Loucy (cell line): ENCODE measurements around the gene CFAP65.

Experiments used
- H2AFZ ChIP-seq: fragments of 200-600 bp; sonication (generic); 2 replicates; pipeline ENCODE4 v1.6.0; 2016; ENCODE audit warnings: antibody characterized with exemption, mild to moderate bottlenecking, low read length, moderate library complexity
- H3F3A ChIP-seq: fragments of 200-600 bp; 2 replicates; pipeline ENCODE4 v1.6.0; 2016; ENCODE audit warnings: antibody characterized with exemption, low read depth, mild to moderate bottlenecking
- H3K27me3 ChIP-seq: fragments of 200-600 bp; sonication (generic); 2 replicates; pipeline ENCODE4 v1.6.1; 2014; ENCODE audit warnings: low read length, mild to moderate bottlenecking; ENCODE audit not compliant: insufficient read depth, poor library complexity, severe bottlenecking
- H3K36me3 ChIP-seq: fragments of 200-600 bp; sonication (generic); 2 replicates; pipeline ENCODE4 v1.6.1; 2016; ENCODE audit warnings: low read length; ENCODE audit not compliant: insufficient read depth
- H3K4me1 ChIP-seq: fragments of 200-600 bp; sonication (generic); 2 replicates; pipeline ENCODE4 v1.5.1; 2014; ENCODE audit warnings: low read length, mild to moderate bottlenecking; ENCODE audit not compliant: insufficient read depth, poor library complexity, severe bottlenecking
- H3K4me2 ChIP-seq: fragments of 200-600 bp; sonication (generic); 2 replicates; pipeline ENCODE4 v1.6.0; 2014; ENCODE audit warnings: antibody characterized with exemption, low read length, low read depth, mild to moderate bottlenecking; ENCODE audit not compliant: poor library complexity, severe bottlenecking
- H3K4me3 ChIP-seq: fragments of 200-600 bp; sonication (generic); 2 replicates; pipeline ENCODE4 v1.5.1; 2014; ENCODE audit warnings: low read length, mild to moderate bottlenecking, mixed read lengths; ENCODE audit not compliant: poor library complexity, severe bottlenecking
- H3K79me2 ChIP-seq: fragments of 200-600 bp; sonication (generic); 2 replicates; pipeline ENCODE4 v1.6.1; 2014; ENCODE audit warnings: low read length; ENCODE audit not compliant: insufficient read depth
- H3K9ac ChIP-seq: fragments of 200-600 bp; sonication (generic); 2 replicates; pipeline ENCODE4 v1.6.0; 2014; ENCODE audit warnings: mild to moderate bottlenecking, low read depth, low read length, moderate library complexity; ENCODE audit not compliant: poor library complexity, severe bottlenecking
- H3K9me2 ChIP-seq: fragments of 200-600 bp; sonication (generic); replicated peaks from 2 replicates; pipeline ENCODE4 v1.6.1; 2016; ENCODE audit warnings: low read depth, low read length, mixed read lengths
- H3K9me3 ChIP-seq: fragments of 200-600 bp; sonication (generic); 2 replicates; pipeline ENCODE4 v1.6.1; 2014; ENCODE audit warnings: mild to moderate bottlenecking, antibody characterized with exemption, low read length, low read depth; ENCODE audit not compliant: insufficient read depth
- H4K20me1 ChIP-seq: fragments of 200-600 bp; sonication (generic); 2 replicates; pipeline ENCODE4 v1.6.0; 2014; ENCODE audit warnings: antibody characterized with exemption, low read length, mild to moderate bottlenecking; ENCODE audit not compliant: insufficient read depth, poor library complexity, severe bottlenecking
- EZH2phosphoT487 ChIP-seq: fragments of 200-600 bp; IDR thresholded peaks from 2 replicates; pipeline ENCODE4 v1.6.1; 2018; ENCODE audit warnings: antibody characterized with exemption, mild to moderate bottlenecking, moderate library complexity, borderline replicate concordance
- TF ChIP-seq, protein P1 (sequence below): fragments of 200-600 bp; sonication (generic); conservative IDR thresholded peaks from 2 replicates; pipeline ENCODE4 v1.5.1; 2014; ENCODE audit warnings: mild to moderate bottlenecking, antibody characterized with exemption, low read length

The CFAP65 gene

DNA sequence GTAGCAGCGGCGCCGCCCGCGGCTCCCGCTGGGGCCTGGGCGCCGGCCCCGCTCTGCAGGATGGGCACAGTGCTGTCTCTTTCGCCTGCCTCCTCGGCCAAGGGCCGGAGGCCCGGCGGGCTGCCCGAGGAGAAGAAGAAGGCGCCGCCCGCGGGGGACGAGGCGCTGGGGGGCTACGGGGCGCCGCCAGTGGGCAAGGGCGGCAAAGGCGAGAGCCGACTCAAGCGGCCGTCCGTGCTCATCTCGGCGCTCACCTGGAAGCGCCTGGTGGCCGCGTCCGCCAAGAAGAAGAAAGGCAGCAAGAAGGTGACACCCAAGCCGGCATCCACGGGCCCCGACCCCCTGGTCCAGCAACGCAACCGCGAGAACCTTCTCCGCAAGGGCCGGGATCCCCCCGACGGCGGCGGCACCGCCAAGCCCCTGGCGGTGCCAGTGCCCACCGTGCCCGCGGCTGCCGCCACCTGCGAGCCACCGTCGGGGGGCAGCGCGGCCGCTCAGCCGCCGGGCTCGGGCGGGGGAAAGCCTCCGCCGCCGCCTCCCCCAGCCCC lies 81.5 kb downstream of the CFAP65 start:
- H3K9me3 ChIP-seq: no peaks in the 10 kb centered on the region
- peaks cover 4% of the 10 kb centered on the region for H4K20me1 ChIP-seq
- no peak overlapping the region for H3K9ac ChIP-seq
- H3K4me3 ChIP-seq: peak overlapping the region; percentile 81
- peak overlapping the region; percentile 76; the same call in 1 of the 2 replicates for H2AFZ ChIP-seq
- no peaks in the 10 kb centered on the region for H3K27me3 ChIP-seq
- TF ChIP-seq, protein P1, sequence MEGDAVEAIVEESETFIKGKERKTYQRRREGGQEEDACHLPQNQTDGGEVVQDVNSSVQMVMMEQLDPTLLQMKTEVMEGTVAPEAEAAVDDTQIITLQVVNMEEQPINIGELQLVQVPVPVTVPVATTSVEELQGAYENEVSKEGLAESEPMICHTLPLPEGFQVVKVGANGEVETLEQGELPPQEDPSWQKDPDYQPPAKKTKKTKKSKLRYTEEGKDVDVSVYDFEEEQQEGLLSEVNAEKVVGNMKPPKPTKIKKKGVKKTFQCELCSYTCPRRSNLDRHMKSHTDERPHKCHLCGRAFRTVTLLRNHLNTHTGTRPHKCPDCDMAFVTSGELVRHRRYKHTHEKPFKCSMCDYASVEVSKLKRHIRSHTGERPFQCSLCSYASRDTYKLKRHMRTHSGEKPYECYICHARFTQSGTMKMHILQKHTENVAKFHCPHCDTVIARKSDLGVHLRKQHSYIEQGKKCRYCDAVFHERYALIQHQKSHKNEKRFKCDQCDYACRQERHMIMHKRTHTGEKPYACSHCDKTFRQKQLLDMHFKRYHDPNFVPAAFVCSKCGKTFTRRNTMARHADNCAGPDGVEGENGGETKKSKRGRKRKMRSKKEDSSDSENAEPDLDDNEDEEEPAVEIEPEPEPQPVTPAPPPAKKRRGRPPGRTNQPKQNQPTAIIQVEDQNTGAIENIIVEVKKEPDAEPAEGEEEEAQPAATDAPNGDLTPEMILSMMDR: no peak
- TF ChIP-seq EZH2phosphoT487: no peak
- no peaks in the 10 kb centered on the region for H3F3A ChIP-seq
- H3K36me3 ChIP-seq: no peaks in the 10 kb centered on the region
- peak overlapping the region; percentile 87 for H3K4me2 ChIP-seq
- no peaks in the 10 kb centered on the region for H3K9me2 ChIP-seq
- H3K4me1 ChIP-seq: peaks cover 22% of the 10 kb centered on the region
- H3K79me2 ChIP-seq: peaks cover 5% of the 10 kb centered on the region; the same call in 1 of the 2 replicates

DNA sequence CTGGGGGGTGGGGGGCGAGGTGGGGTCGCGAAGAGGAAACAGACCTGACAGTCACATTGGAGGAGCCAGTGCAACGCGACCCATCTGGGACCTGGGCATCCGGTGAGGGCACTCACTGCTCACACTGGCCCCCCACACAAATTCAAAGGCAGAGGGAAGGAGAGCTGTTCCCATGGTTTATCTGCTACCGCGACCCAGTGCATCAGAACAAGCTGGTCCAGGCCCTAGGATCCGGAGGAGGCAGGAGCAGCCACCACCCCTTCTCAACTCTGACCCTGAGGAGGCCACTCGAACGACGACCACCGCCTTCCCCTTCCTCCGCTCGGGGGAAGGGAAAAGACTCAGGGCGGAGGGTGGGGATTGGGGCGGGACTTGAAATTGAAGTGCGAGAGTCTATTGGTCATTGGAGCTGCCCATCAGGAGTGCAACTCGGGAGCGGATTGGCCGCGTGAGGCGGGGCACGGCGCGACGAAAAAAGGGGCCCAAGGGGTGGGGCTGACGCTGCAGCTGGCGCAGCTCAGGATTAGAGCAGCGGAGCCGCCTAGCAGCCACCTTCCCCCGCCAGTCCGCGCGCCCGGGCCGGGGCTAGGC lies 82.1 kb downstream of the CFAP65 start, which contains the start of gene CDK5R2:
TSS of gene CDK5R2 (plus strand) at position 526 of the 591 bp plus-strand sequence. CDS start 155 bp downstream, outside the sequence.
- Histone ChIP-seq H3K4me1 (peaks cover 22% of the 10 kb centered on the region), H2AFZ (peak within 1 kb of the TSS; percentile 92), H3K9me2 (no peaks in the 10 kb centered on the region), H3K27me3 (no peaks in the 10 kb centered on the region), H3K4me2 (peak within 1 kb of the TSS; percentile 87), H3K9ac (peak within 1 kb of the TSS; percentile 75), H3F3A (no peaks in the 10 kb centered on the region), H3K9me3 (no peaks in the 10 kb centered on the region), H3K36me3 (no peaks in the 10 kb centered on the region), H3K4me3 (peak within 1 kb of the TSS; percentile 81), H3K79me2 (peaks cover 5% of the 10 kb centered on the region; the same call in 1 of the 2 replicates), H4K20me1 (peaks cover 4% of the 10 kb centered on the region)
- TF ChIP-seq, protein P1: no peak
- TF ChIP-seq EZH2phosphoT487: no peak

DNA sequence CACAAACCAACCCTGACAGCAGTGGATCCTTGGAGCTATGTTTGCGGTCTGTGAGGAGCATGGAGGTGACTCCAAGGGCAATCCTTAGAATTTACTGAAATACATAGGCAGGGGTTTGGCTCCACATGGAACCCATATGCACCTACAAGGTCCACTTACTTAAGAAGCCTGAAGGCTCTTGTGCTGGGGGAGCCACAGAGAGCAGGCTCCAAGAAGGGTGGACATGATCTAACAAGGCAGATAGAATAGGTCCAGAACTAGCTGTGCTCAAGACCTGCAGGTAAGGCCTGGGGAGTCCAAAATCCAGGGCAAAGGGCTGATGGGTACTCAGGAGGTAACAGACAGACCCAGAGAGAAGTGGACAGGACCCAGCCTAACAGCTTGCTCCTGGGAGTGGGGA lies 83.0 kb downstream of the CFAP65 start:
- no peaks in the 10 kb centered on the region for H3K27me3 ChIP-seq
- peaks cover 18% of the 10 kb centered on the region for H3K4me1 ChIP-seq
- peak overlapping the region; percentile 75 for H3K9ac ChIP-seq
- peak overlapping the region; percentile 81 for H3K4me3 ChIP-seq
- peaks cover 5% of the 10 kb centered on the region; the same call in 1 of the 2 replicates for H3K79me2 ChIP-seq
- H3K4me2 ChIP-seq: peak overlapping the region; percentile 87
- TF ChIP-seq EZH2phosphoT487: no peak
- TF ChIP-seq, protein P1: no peak
- H3F3A ChIP-seq: no peaks in the 10 kb centered on the region
- H3K9me2 ChIP-seq: no peaks in the 10 kb centered on the region
- no peak overlapping the region for H2AFZ ChIP-seq
- H3K36me3 ChIP-seq: no peaks in the 10 kb centered on the region
- no peaks in the 10 kb centered on the region for H3K9me3 ChIP-seq
- peaks cover 4% of the 10 kb centered on the region for H4K20me1 ChIP-seq
